PFSK-1 (cell line): ENCODE measurements around the gene GDPD3.

Experiments
- FOXP2 ChIP-seq: optimal IDR thresholded peaks from 2 replicates; pipeline ENCODE3; 2011; ENCODE audit warnings: borderline replicate concordance, control low read depth, inconsistent platforms; ENCODE audit not compliant: insufficient read depth; ENCODE audit errors: extremely low read length, extremely low read depth
- POLR2AphosphoS5 ChIP-seq: IDR thresholded peaks from 2 replicates; pipeline ENCODE4 v1.6.1; 2012; ENCODE audit warnings: low read depth, mild to moderate bottlenecking, control low read depth, low read length, moderate library complexity
- REST ChIP-seq, 2 experiments: IDR thresholded peaks; 2 replicates each; pipeline versions ENCODE4 v1.6.1 to v1.8.0; 2011 to 2012; ENCODE audit warnings: low read depth in 2 of 2, low read length in 2 of 2, control low read depth in 1 of 2, inconsistent platforms in 1 of 2, mild to moderate bottlenecking in 1 of 2, moderate library complexity in 1 of 2; ENCODE audit not compliant: insufficient read depth in 1 of 2
- SIN3A ChIP-seq: IDR thresholded peaks from 2 replicates; pipeline ENCODE4 v1.6.1; 2012; ENCODE audit warnings: mild to moderate bottlenecking, low read length, moderate library complexity, borderline replicate concordance; ENCODE audit not compliant: insufficient read depth
- TAF1 ChIP-seq: IDR thresholded peaks from 2 replicates; pipeline ENCODE4 v1.6.1; 2012; ENCODE audit warnings: low read length, control low read depth, borderline replicate concordance; ENCODE audit not compliant: insufficient read depth

GDPD3 gene

DNA sequence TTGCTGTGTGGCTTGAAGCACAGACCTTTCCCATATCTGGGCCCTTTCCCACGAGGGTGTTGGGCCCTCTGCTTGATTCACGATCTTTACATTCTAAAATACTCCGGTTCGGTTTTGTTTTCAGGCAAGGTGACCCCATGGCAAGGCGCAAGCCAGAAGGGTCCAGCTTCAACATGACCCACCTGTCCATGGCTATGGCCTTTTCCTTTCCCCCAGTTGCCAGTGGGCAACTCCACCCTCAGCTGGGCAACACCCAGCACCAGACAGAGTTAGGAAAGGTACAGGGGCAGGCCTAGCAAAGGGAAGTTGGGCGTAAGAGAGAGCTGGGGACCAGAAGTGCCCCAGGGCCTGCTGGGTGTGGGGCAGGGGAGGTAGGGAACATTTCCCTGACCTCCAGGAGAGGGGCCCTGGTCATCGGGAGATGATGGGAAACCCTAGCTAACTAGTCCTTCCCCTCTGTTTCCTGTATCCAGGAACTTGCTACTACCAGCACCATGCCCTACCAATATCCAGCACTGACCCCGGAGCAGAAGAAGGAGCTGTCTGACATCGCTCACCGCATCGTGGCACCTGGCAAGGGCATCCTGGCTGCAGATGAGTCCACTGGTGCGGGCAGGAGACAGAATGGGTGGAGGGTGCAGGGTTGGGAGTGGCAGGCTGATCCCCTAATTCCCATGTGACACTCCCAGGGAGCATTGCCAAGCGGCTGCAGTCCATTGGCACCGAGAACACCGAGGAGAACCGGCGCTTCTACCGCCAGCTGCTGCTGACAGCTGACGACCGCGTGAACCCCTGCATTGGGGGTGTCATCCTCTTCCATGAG, 46.4 kb downstream of the GDPD3 start:
- TF ChIP-seq POLR2AphosphoS5 (no peak), SIN3A (no peak), FOXP2 (no peak), REST (IDR thresholded peaks at IDR 0.05; ENCODE audit: insufficient read depth in 1 of 2, low read depth in 2 of 2, low read length in 2 of 2) (no peak), TAF1 (no peak)

- TF ChIP-seq FOXP2, result no peak
These were observed 47.2 kb downstream of the GDPD3 start for GRCh38 chr16:30065943-30066760.

- TF ChIP-seq TAF1 (peak; percentile 87; the same call in 1 of the 2 replicates), REST (IDR thresholded peaks at IDR 0.05; ENCODE audit: insufficient read depth in 1 of 2, low read depth in 2 of 2, low read length in 2 of 2) (no peak; a peak in 1 of 4 replicates), POLR2AphosphoS5 (peak; percentile 74), FOXP2 (peak; percentile 77)
These were observed 48.0 kb downstream of the GDPD3 start, which contains the start of gene ALDOA for GRCh38 chr16:30065102-30065942. Gene ALDOA (plus strand): TSS chr16:30065760. CDS start chr16:30066898, 1,138 bp downstream.

DNA sequence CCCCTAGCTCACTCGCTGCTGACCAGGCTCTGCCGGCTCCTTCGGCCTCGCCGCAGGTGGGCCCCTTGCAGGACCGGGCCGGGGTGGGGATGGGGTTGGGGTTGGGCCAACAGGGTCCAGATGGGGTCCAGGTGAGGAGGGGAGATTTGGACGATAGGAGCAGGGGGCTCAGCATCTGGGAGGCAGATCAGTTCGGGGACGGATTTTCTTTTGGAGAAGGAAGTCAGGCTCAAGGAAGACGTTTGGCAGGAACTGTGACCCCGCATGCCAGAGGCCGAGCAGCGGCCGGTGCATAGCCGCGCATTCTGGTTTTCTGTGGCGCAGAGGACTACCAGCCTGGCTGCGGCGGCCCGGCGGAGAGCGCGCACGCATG, 48.6 kb downstream of the GDPD3 start:
- TF ChIP-seq POLR2AphosphoS5 (peak; percentile 50; the same call in 1 of the 2 replicates), FOXP2 (no peak)

DNA sequence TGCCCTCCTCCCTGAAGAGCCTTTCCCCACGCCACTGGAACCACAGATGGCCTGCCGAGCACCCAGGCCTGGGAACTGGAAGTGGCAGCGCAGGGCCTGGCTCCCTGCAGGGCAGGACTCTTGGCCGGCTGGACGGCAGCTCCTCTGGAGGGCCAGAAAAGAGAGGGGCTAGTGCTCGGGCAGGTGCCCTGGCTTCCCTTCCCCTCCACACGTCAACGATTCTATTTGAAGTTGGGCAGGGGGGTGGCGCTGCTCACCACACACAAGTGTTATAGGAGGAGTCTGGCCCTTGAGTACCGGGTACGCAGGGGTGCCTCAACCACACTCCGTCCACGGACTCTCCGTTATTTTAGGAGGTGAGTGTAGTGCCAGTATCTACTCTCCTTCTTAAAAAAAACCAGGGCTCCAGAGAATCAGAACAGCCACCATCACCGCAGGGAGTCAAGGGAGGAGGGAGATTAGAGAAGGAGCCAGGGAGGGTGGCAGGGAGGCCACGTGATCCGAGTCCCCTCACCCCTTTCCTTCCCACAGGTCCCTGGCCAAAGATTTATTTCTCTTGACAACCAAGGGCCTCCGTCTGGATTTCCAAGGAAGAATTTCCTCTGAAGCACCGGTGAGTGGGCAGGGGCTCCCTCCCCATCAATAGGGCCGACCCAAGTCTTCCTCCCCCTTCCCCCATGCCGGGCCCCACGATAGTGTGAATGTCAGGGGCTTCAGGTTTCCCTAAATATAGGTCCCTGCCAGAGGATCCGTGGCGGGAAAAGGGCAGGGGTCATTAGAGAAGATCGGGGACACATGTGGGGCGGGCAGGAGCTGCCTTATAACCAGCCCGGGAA, 49.2 kb downstream of the GDPD3 start:
- TF ChIP-seq SIN3A (no peak), FOXP2 (no peak), REST (IDR thresholded peaks at IDR 0.05; ENCODE audit: insufficient read depth in 1 of 2, low read depth in 2 of 2, low read length in 2 of 2) (no peak), POLR2AphosphoS5 (no peak)
